Measurements from ENCODE around the gene SPIN2A.
"Not testable (repeated sequence)": the region's sequence is repeated elsewhere in the genome, so short reads cannot be mapped to it uniquely, and the experiment has no call there.

The SPIN2A gene

GRCh38 chrX:57137073-57137472 is at the start of gene SPIN2A:
SPIN2A (minus strand) TSS chrX:57137397; CDS start chrX:57136597, 800 bp downstream.
- not testable (repeated sequence) for H3K4me3 ChIP-seq (IDR thresholded peaks at IDR 0.05; ENCODE audit: insufficient read depth, low read depth, low read length); H3K9ac ChIP-seq; H3K4me2 ChIP-seq; H3K4me1 ChIP-seq (ENCODE audit: low read depth, poor library complexity, severe bottlenecking); H3K27me3 ChIP-seq (ENCODE audit: insufficient read depth, low read depth); H2AFZ ChIP-seq (ENCODE audit: low read depth); H3K27ac ChIP-seq; H4K20me1 ChIP-seq (ENCODE audit: insufficient read depth); H3K36me3 ChIP-seq (ENCODE audit: insufficient read depth); H3K79me2 ChIP-seq (ENCODE audit: insufficient read depth, low read depth)

DNA sequence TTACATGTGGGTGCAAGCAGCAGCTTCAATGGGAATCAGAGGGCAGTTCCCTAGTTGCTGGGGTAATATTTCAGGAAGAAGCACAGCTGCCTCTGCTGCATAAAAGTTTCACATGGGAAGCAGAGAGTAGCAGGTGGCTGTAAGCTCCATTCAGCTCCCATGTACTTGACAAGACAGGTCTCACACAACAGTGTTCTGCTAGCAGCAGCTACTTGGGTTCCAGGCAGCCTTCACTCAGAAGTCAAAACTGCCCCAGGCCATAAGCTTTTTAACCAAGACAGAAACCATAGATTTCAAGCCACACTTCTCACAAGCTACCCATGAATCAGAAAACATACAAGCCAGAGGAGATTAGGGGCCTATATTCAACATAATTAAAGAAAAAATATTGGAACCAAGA is 41.4 kb upstream of the SPIN2A start:
- H3K27ac ChIP-seq = no peak overlapping the region
- H3K27me3 ChIP-seq (ENCODE audit: insufficient read depth, low read depth) = no peaks in the 10 kb centered on the region
- H2AFZ ChIP-seq (ENCODE audit: low read depth) = no peak overlapping the region
- TF ChIP-seq, protein P1, sequence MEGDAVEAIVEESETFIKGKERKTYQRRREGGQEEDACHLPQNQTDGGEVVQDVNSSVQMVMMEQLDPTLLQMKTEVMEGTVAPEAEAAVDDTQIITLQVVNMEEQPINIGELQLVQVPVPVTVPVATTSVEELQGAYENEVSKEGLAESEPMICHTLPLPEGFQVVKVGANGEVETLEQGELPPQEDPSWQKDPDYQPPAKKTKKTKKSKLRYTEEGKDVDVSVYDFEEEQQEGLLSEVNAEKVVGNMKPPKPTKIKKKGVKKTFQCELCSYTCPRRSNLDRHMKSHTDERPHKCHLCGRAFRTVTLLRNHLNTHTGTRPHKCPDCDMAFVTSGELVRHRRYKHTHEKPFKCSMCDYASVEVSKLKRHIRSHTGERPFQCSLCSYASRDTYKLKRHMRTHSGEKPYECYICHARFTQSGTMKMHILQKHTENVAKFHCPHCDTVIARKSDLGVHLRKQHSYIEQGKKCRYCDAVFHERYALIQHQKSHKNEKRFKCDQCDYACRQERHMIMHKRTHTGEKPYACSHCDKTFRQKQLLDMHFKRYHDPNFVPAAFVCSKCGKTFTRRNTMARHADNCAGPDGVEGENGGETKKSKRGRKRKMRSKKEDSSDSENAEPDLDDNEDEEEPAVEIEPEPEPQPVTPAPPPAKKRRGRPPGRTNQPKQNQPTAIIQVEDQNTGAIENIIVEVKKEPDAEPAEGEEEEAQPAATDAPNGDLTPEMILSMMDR (conservative IDR thresholded peaks at IDR 0.05; ENCODE audit: low read depth, low read length) = no peak
- no peaks in the 10 kb centered on the region for H3K36me3 ChIP-seq (ENCODE audit: insufficient read depth)
- no peak overlapping the region for H3K4me3 ChIP-seq (IDR thresholded peaks at IDR 0.05; ENCODE audit: insufficient read depth, low read depth, low read length)
- H3K9ac ChIP-seq = no peak overlapping the region
- H3K4me1 ChIP-seq (ENCODE audit: low read depth, poor library complexity, severe bottlenecking) = no peaks in the 10 kb centered on the region
- H3K4me2 ChIP-seq = no peak overlapping the region
- no peaks in the 10 kb centered on the region for H4K20me1 ChIP-seq (ENCODE audit: insufficient read depth)
- no peaks in the 10 kb centered on the region for H3K79me2 ChIP-seq (ENCODE audit: insufficient read depth, low read depth)

GRCh38 chrX:57177070-57177469 is 39.9 kb upstream of the SPIN2A start:
- no peak overlapping the region for H2AFZ ChIP-seq (ENCODE audit: low read depth)
- no peaks in the 10 kb centered on the region for H3K79me2 ChIP-seq (ENCODE audit: insufficient read depth, low read depth)
- no peak overlapping the region for H3K4me3 ChIP-seq (IDR thresholded peaks at IDR 0.05; ENCODE audit: insufficient read depth, low read depth, low read length)
- no peak overlapping the region for H3K4me2 ChIP-seq
- no peak overlapping the region for H3K27ac ChIP-seq
- H3K27me3 ChIP-seq (ENCODE audit: insufficient read depth, low read depth) = no peaks in the 10 kb centered on the region
- no peaks in the 10 kb centered on the region for H3K36me3 ChIP-seq (ENCODE audit: insufficient read depth)
- H3K9ac ChIP-seq = no peak overlapping the region
- no peaks in the 10 kb centered on the region for H4K20me1 ChIP-seq (ENCODE audit: insufficient read depth)
- H3K4me1 ChIP-seq (ENCODE audit: low read depth, poor library complexity, severe bottlenecking) = no peaks in the 10 kb centered on the region
- TF ChIP-seq, protein P1 (conservative IDR thresholded peaks at IDR 0.05; ENCODE audit: low read depth, low read length) = no peak

DNA sequence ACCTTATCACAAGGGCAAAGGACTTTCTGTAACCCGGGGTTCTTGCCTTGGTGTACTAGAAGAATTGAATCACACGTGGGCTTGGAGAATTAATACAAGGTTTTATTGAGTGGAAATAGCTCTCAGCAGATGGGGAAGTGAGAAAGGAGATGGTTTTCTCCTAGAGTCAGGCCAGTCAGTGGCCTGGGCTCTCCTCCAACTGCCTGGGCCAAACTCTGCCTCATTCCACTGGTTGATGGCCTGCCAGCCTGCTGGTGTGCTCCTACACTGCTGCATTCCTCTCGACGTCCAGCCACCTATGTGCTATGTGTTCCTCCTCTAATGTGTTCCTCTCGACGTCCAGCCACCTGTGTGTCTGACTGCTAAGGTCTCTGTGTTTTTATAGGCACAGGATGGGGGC is 35.3 kb upstream of the SPIN2A start:
- no peaks in the 10 kb centered on the region for H3K79me2 ChIP-seq (ENCODE audit: insufficient read depth, low read depth)
- H2AFZ ChIP-seq (ENCODE audit: low read depth) = no peak overlapping the region
- H3K27me3 ChIP-seq (ENCODE audit: insufficient read depth, low read depth) = no peaks in the 10 kb centered on the region
- no peak overlapping the region for H3K4me2 ChIP-seq
- no peak overlapping the region for H3K4me3 ChIP-seq (IDR thresholded peaks at IDR 0.05; ENCODE audit: insufficient read depth, low read depth, low read length)
- no peaks in the 10 kb centered on the region for H3K36me3 ChIP-seq (ENCODE audit: insufficient read depth)
- no peaks in the 10 kb centered on the region for H4K20me1 ChIP-seq (ENCODE audit: insufficient read depth)
- no peaks in the 10 kb centered on the region for H3K4me1 ChIP-seq (ENCODE audit: low read depth, poor library complexity, severe bottlenecking)
- H3K27ac ChIP-seq = no peak overlapping the region
- no peak overlapping the region for H3K9ac ChIP-seq
- TF ChIP-seq, protein P1 (conservative IDR thresholded peaks at IDR 0.05; ENCODE audit: low read depth, low read length) = no peak

DNA sequence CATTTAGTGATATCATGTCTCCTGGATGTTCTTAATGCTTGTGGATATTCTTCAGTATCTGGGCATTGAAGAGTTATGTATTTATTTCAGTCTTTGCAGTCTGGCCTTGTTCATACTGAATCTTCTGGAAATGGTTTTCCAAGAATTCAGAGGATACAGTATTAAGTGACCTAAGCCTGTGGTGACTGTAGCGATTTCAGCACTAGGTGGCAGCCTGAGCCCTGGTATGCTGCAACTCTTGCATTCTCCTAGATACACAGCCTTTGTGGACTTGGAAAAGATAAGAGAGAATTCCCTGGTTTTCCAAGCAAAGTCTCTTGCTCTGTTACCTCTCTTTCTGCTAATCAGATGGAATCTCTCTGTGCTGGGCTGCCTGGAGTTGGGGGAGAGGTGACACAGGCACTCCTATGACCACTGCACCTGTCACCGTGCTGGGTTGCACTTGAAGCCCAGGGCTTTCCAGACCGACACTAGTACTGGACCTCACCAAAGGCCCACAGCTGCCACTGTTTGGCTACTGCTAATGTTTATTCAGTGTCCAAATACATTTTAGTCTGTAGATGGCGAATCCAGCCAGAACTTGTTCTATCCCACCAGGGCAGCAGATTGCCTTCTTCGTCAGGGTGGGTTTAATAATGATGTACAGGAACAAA is 19.3 kb upstream of the SPIN2A start:
- Histone ChIP-seq H3K27ac (no peak overlapping the region), H3K27me3 (ENCODE audit: insufficient read depth, low read depth) (no peaks in the 10 kb centered on the region), H3K4me1 (ENCODE audit: low read depth, poor library complexity, severe bottlenecking) (no peaks in the 10 kb centered on the region), H3K79me2 (ENCODE audit: insufficient read depth, low read depth) (no peaks in the 10 kb centered on the region), H4K20me1 (ENCODE audit: insufficient read depth) (no peaks in the 10 kb centered on the region), H2AFZ (ENCODE audit: low read depth) (no peak overlapping the region), H3K9ac (no peak overlapping the region), H3K4me3 (IDR thresholded peaks at IDR 0.05; ENCODE audit: insufficient read depth, low read depth, low read length) (no peak overlapping the region), H3K4me2 (no peak overlapping the region), H3K36me3 (ENCODE audit: insufficient read depth) (no peaks in the 10 kb centered on the region)
- TF ChIP-seq, protein P1 (conservative IDR thresholded peaks at IDR 0.05; ENCODE audit: low read depth, low read length) = peak; percentile 38
